GM15510 (cell line): ENCODE measurements around the gene CRTAP.

Experiments
- POLR2A ChIP-seq: IDR thresholded peaks from 3 replicates; pipeline ENCODE4 v1.6.1; 2011; ENCODE audit warnings: borderline replicate concordance; ENCODE audit not compliant: insufficient read length; ENCODE audit errors: extremely low read depth

Gene CRTAP

GRCh38 chr3:33113772-33114621, at the start of gene CRTAP:
TSS of gene CRTAP (plus strand) at chr3:33114014. CDS start at chr3:33114078, 64 bp downstream.
- peak; percentile 73 for TF ChIP-seq POLR2A

DNA sequence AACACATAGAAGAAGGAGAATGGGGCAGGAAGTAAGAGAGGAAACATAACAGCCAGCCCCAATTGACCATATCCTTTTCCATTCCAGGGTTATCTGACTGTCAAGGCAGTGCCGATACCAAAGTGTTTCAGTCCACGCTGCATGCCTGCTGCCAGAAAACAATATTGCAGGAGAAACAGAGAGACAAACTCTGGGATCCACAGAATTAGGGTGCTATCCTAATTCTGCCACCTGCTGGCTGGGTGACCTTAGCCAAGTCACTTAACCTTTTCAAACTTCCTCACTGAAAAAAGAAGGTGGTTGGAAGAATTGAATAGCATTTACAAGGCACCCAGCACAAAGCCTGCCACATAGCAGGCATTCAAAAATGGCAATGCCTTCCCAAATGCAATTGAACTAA, 48.9 kb upstream of the CRTAP start:
- no peak for TF ChIP-seq POLR2A

GRCh38 chr3:33067484-33067883, 46.3 kb upstream of the CRTAP start:
- no peak for TF ChIP-seq POLR2A

DNA sequence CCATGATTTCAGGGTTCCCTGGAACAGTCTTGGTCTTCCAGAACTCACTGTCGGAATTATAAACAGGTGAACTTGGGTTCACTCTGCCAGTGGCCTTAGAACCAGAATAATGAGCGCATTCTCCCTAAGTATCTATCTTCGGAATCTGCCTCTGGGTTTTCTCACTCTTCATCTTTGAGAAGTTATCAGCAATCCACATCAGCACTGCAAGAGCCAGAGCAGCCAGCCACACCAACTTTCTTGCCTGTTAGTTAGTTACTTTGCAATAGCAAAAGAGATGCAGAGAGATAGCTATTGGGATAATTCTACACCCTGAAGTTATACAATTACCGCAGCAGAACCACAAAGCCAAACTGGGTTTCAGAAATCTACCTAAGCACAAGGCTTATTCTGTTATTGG, 42.6 kb upstream of the CRTAP start:
- TF ChIP-seq POLR2A: no peak

DNA sequence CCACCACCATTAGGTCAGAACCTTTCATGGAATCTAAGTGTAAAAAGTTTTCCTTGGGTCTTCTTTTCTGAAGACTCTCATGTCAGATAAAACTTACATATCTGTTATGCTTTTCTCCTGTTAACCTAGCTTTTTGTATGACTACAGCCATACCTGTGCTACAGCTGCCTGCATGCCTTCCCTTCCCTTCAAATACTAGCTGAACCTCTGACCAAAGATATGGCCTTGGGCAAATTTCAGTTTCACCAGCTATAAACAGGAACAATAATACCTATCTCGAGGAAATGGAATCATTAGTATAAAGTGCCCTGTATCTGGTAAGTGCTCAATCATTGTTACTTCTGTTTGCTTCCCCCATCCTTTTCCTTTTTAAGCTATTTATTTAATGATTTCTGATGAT, 41.9 kb upstream of the CRTAP start:
- no peak for TF ChIP-seq POLR2A

DNA sequence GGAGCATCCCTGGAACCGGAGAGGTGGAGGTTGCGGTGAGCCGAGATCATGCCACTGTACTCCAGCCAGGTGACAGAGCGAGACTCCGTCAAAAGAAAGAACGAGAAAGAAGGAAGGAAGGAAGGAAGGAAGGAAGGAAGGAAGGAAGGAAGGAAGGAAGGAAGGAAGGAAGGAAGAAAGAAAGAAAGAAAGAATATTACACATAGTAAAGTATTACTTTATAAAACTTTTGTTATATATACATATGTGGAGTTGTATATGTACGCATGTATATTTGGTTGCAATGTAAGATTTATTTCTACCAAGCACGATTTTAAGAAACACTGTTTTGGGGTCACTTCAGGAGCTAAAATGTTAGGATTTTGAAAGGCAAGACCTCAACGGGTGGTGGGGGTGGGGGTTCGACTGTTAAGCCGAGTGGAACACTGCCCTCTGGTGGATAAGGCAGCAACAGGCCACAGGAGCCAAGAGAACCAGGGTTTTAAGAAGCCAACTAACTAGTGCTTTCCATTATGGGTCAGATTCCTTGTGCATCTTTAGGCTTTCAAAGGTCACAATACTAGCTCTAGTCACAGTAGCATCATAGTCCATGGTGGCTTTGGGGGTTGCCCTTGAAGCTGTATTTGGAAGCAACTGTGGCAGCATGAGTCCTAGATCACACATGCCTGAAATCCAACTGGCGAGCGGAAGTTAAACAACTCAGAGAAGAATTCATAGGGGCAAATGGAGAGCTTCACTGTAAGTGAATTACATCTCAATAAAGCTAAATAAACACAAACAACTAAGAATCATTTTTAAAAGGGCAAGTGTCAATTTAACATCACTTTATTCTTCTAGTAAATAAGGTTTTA, 39.4 kb upstream of the CRTAP start:
- TF ChIP-seq POLR2A: no peak

- no peak for TF ChIP-seq POLR2A
Observed at GRCh38 chr3:33075995-33076394, 37.8 kb upstream of the CRTAP start.

DNA sequence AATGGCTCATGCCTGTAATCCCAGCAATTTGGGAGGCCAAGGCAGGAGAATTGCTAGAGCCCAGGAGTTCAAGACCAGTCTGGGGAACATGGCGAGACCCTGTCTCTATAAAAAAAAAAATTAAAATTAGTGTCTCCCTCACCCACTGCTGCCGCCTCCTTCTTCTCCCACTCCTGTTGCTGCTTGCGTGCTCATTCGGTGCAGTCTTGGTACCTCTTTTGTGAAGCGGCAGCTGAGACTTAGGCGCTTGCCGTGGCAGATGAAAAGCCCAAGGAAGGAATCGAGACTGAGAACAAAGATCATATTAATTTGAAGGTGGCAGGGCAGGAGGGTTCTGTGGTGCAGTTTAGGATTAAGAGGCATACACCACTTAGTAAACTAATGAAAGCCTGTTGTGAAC, 36.9 kb upstream of the CRTAP start:
- TF ChIP-seq POLR2A: no peak

DNA sequence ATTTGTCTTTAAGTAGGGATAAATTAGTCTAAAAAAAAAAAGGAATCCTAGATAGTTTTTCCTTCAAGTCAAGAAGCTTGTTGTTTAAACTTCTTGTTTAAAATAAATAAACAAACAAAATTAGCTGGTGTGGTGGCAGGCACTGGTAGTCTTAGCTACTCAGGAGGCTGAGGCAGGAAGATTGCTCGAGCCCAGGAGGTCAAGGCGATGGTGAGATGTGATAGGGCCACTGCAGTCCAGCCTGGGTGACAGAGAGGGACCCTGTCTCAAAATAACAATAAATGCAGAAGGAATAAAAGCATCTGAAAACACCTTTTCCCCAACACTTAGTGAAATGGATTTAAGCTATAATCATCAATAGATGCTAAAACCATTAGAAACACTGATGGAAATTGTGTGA, 35.8 kb upstream of the CRTAP start:
- TF ChIP-seq POLR2A: no peak

GRCh38 chr3:33081812-33082211, 32.0 kb upstream of the CRTAP start:
- TF ChIP-seq POLR2A: no peak

GRCh38 chr3:33083958-33084357, 29.9 kb upstream of the CRTAP start:
- TF ChIP-seq POLR2A: no peak

DNA sequence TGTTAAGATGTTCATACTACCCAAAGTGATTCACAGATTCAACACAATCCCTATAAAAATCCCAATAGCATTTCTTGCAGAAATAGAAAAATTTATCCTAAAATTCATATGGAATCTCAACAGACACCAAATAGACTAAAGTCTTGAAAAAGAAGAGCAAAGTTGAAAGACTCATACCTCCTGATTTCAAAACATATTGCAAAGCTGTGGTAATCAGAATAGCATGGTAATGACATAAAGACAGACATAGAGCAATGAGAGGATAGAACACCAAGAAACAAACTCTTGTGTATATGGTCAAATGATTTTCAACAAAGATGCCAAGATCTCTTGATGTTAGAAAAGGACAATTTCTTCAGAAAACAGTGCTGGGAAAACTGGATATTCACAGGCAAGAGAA, 25.1 kb upstream of the CRTAP start:
- TF ChIP-seq POLR2A: no peak

- TF ChIP-seq POLR2A: no peak
Observed at GRCh38 chr3:33089515-33089914, 24.3 kb upstream of the CRTAP start.

GRCh38 chr3:33091746-33092145, 22.1 kb upstream of the CRTAP start:
- TF ChIP-seq POLR2A: no peak

DNA sequence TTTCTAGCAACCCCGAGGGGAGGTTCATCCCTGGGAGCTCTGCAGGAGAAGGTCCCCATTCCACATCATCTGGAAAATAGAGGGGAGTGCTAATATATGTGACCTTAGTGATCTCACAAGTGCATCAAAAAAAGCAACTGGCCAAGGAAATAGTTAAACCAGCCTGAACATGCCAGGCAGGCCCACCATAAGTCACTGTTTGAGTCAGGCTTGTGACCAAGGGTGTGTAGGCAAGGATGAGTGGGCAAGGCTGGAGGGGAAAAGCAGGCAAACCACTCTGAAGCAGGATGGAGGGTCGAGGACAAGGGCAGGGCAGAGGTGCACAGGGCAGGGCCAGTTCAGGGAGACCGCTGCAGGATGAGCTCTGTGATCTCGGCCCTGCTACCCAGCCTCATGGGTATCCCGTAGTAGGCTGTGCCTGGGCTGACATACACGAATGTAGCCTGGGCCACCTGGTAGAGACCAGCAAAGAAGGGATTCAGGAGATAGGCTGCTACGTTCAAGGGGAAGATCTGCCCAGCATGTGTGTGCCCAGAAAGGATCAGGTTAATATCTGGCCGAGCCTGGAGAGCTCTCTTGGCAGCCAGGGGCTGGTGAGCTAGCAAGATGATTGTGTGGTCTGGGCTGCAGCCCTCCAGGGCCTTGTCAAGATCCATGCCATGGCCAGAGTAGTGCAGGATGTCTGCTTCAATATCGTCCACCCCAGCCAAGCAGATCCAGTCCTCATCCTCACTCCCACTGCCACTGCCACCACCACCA, 21.1 kb upstream of the CRTAP start:
- no peak for TF ChIP-seq POLR2A
